DND-41 (cell line): ENCODE data around the gene PCLO.
"Not testable (repeated sequence)": the region's sequence is repeated elsewhere in the genome, so short reads cannot be mapped to it uniquely, and the experiment has no call there.

Experiments
- ATAC-seq: fragments of 200-7000 bp; cut with Tn5 transposase; 3 replicates; pipeline ENCODE4 v1.9.1; 2021; ENCODE audit warnings: low read depth; ENCODE audit not compliant: insufficient read depth
- DNase-seq: peaks from one replicate; pipeline ENCODE4 v3.0.0-alpha.2; 2020
- H2AFZ ChIP-seq: 2 replicates; pipeline ENCODE4 v1.6.0; 2012; ENCODE audit warnings: low read depth, low read length
- H3K27ac ChIP-seq: 2 replicates; pipeline ENCODE4 v1.5.1; 2012; ENCODE audit warnings: low read length, inconsistent platforms
- H3K27me3 ChIP-seq: fragments of 200-600 bp; sonication (generic); 2 replicates; pipeline ENCODE4 v1.6.0; 2012; ENCODE audit warnings: low read length, mild to moderate bottlenecking, inconsistent platforms; ENCODE audit not compliant: insufficient read depth, poor library complexity
- H3K36me3 ChIP-seq: 2 replicates; pipeline ENCODE4 v1.5.1; 2012; ENCODE audit warnings: low read length, inconsistent platforms; ENCODE audit not compliant: insufficient read depth
- H3K4me1 ChIP-seq: 2 replicates; pipeline ENCODE4 v1.5.1; 2012; ENCODE audit warnings: mild to moderate bottlenecking, low read length; ENCODE audit not compliant: insufficient read depth
- H3K4me2 ChIP-seq: 2 replicates; pipeline ENCODE4 v1.6.0; 2012; ENCODE audit warnings: mild to moderate bottlenecking, moderate library complexity, low read length, inconsistent platforms; ENCODE audit not compliant: insufficient read depth
- H3K4me3 ChIP-seq, 2 experiments: fragments of 200-600 bp in 1 of 2; shearing (Covaris generic) in 1 of 2; 2 replicates each; pipeline ENCODE4 v1.5.1; 2012 to 2016; ENCODE audit warnings: inconsistent platforms in 2 of 2, low read length in 2 of 2, mild to moderate bottlenecking in 2 of 2, low read depth in 1 of 2, moderate library complexity in 1 of 2
- H3K79me2 ChIP-seq: 2 replicates; pipeline ENCODE4 v1.6.0; 2012; ENCODE audit warnings: low read length, inconsistent platforms; ENCODE audit not compliant: insufficient read depth
- H3K9ac ChIP-seq: 2 replicates; pipeline ENCODE4 v1.6.0; 2012; ENCODE audit warnings: low read depth, mild to moderate bottlenecking, inconsistent platforms, low read length, moderate library complexity
- H3K9me3 ChIP-seq: 2 replicates; pipeline ENCODE4 v1.5.1; 2012; ENCODE audit warnings: low read length, moderate library complexity, mild to moderate bottlenecking, inconsistent platforms; ENCODE audit not compliant: insufficient read depth, severe bottlenecking
- H4K20me1 ChIP-seq: 2 replicates; pipeline ENCODE4 v1.6.0; 2012; ENCODE audit warnings: low read length; ENCODE audit not compliant: insufficient read depth
- EZH2 ChIP-seq: IDR thresholded peaks from 3 replicates; pipeline ENCODE4 v1.6.1; 2012; ENCODE audit warnings: borderline replicate concordance, low read depth, mild to moderate bottlenecking, moderate library complexity, low read length, inconsistent platforms; ENCODE audit not compliant: severe bottlenecking
- TF ChIP-seq, protein P1 (sequence below): IDR thresholded peaks from 2 replicates; pipeline ENCODE4 v1.5.1; 2012; ENCODE audit warnings: borderline replicate concordance, low read length, moderate library complexity, mild to moderate bottlenecking; ENCODE audit not compliant: poor library complexity, severe bottlenecking; ENCODE audit errors: extremely low read depth

The PCLO gene

DNA sequence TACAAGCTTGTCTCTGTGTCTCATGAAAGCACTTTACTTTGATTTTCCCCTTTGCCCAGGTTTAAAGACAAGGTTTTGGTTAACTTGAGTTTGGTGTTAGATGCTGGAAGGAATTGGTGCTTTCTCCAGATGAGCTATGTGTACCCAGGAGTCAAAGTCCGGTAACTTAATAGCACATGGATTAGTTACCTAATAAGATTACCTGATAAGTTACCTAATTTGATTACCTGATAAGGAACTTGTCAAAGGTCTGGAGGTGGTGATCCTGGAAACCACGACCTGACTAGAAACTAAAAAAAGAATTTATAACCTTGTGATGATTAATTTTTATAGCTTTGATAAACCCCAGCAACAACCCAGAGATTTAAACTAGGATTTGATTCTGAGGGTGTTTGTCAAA lies 449.2 kb downstream of the PCLO start:
- Histone ChIP-seq H3K4me1 (no peaks in the 10 kb centered on the region), H3K36me3 (no peaks in the 10 kb centered on the region), H3K79me2 (no peaks in the 10 kb centered on the region), H3K27me3 (no peaks in the 10 kb centered on the region), H3K9me3 (no peaks in the 10 kb centered on the region), H4K20me1 (no peaks in the 10 kb centered on the region), H3K27ac (no peak overlapping the region), H3K4me2 (no peak overlapping the region), H3K4me3 (no peak overlapping the region), H2AFZ (no peak overlapping the region), H3K9ac (no peak overlapping the region)
- TF ChIP-seq, protein P1, sequence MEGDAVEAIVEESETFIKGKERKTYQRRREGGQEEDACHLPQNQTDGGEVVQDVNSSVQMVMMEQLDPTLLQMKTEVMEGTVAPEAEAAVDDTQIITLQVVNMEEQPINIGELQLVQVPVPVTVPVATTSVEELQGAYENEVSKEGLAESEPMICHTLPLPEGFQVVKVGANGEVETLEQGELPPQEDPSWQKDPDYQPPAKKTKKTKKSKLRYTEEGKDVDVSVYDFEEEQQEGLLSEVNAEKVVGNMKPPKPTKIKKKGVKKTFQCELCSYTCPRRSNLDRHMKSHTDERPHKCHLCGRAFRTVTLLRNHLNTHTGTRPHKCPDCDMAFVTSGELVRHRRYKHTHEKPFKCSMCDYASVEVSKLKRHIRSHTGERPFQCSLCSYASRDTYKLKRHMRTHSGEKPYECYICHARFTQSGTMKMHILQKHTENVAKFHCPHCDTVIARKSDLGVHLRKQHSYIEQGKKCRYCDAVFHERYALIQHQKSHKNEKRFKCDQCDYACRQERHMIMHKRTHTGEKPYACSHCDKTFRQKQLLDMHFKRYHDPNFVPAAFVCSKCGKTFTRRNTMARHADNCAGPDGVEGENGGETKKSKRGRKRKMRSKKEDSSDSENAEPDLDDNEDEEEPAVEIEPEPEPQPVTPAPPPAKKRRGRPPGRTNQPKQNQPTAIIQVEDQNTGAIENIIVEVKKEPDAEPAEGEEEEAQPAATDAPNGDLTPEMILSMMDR, result no peak
- TF ChIP-seq EZH2, result no peak
- ATAC-seq (no peak), DNase-seq (no peak)

- not testable (repeated sequence) for H3K79me2 ChIP-seq, H4K20me1 ChIP-seq, H3K4me3 ChIP-seq, H3K9me3 ChIP-seq, H3K4me2 ChIP-seq, H3K27me3 ChIP-seq, H3K36me3 ChIP-seq, H3K27ac ChIP-seq, H3K4me1 ChIP-seq, ATAC-seq, DNase-seq, H2AFZ ChIP-seq, H3K9ac ChIP-seq
These were observed 456.3 kb downstream of the PCLO start for GRCh38 chr7:82706344-82706743.

DNA sequence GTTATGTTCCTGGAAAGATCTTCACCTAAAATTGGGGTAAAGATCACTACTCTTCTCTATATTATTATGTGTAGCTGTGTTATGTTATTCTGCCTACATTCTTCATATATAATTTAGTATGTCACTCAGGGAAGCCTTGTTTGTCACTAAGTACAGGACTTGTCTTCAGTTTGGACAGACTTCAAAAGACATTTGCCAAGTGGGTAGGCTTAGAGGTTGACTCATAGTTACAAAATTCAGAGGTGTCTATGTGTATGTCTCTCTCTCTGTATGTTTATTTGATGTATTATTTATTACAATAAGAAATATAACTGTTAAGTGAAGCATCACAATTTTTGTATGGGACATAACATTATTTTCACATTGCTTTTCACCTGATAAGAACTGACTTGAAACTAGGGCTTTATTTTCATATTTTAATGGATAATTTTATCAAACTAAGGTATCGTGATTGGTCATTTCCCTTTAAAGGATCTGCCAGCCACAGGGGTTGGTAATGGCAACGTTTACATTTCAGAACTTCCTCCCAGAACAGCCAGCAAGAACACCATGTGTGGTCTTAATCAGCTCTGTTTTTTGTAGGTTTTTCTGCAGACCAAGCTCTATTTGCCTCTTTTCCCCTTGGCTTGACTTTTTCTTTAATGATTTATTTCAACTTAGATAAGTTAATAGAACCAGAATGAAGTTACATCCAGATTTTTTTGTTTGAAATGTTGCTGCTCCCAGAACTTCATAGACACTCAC lies 457.0 kb downstream of the PCLO start:
- no peak overlapping the region for H3K4me2 ChIP-seq
- no peaks in the 10 kb centered on the region for H3K4me1 ChIP-seq
- ATAC-seq (no peak), DNase-seq (no peak)
- H3K9me3 ChIP-seq, result no peaks in the 10 kb centered on the region
- no peaks in the 10 kb centered on the region for H3K27me3 ChIP-seq
- no peaks in the 10 kb centered on the region for H3K79me2 ChIP-seq
- H3K4me3 ChIP-seq, result no peak overlapping the region
- H3K36me3 ChIP-seq, result no peaks in the 10 kb centered on the region
- no peak overlapping the region for H3K27ac ChIP-seq
- no peaks in the 10 kb centered on the region for H4K20me1 ChIP-seq
- H3K9ac ChIP-seq, result no peak overlapping the region
- no peak for TF ChIP-seq EZH2
- TF ChIP-seq, protein P1, result no peak
- no peak overlapping the region for H2AFZ ChIP-seq

DNA sequence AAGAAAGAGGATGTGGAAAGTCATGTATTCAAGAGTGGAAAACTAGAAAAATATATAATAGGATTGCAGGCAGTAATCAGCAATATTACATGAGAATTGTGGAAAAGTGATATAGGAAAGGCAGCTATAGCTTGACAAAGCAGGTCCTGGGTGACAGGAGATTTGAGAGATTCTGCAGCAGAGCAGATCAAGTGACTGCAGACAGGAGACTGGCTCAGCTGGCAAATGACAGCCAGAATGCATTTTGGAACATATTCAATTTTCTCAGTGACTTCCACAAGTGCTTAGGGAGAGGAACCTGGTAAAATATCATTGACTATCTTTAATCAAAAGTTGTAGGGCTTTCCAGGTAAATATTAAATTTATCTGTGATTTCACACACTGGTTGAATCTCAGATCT lies 458.6 kb downstream of the PCLO start:
- H3K9me3 ChIP-seq, result no peaks in the 10 kb centered on the region
- no peak overlapping the region for H3K27ac ChIP-seq
- no peak overlapping the region for H3K4me2 ChIP-seq
- TF ChIP-seq, protein P1, result no peak
- TF ChIP-seq EZH2, result no peak
- no peak overlapping the region for H3K4me3 ChIP-seq
- no peaks in the 10 kb centered on the region for H3K27me3 ChIP-seq
- H3K4me1 ChIP-seq, result no peaks in the 10 kb centered on the region
- H3K36me3 ChIP-seq, result no peaks in the 10 kb centered on the region
- H3K9ac ChIP-seq, result no peak overlapping the region
- H3K79me2 ChIP-seq, result no peaks in the 10 kb centered on the region
- no peak overlapping the region for H2AFZ ChIP-seq
- H4K20me1 ChIP-seq, result no peaks in the 10 kb centered on the region
- DNase-seq, result no peak
- ATAC-seq, result no peak
